HepG2 (cell line): Measurements from ENCODE around the gene ZNF605. TPM values are rescaled to one million over a fixed set of nuclear protein-coding genes. Genes with fewer than 3 reads are reported as not detected.

Experiments used
- ARNT ChIP-seq: fragments of 450-650 bp; IDR thresholded peaks from 2 replicates; pipeline ENCODE4 v1.6.1; 2017
- CCDC6 ChIP-seq: sonication (generic); formaldehyde crosslinking; IDR thresholded peaks from 2 replicates; pipeline ENCODE4 v1.8.1; 2022; ENCODE audit warnings: mild to moderate bottlenecking, missing genetic modification reagents, moderate library complexity
- DNMT3B ChIP-seq: conservative IDR thresholded peaks from 2 replicates; pipeline ENCODE4 v1.6.1; 2016; ENCODE audit warnings: missing biosample characterization, control low read depth
- GFI1 ChIP-seq: sonication (generic); formaldehyde crosslinking; IDR thresholded peaks from 2 replicates; pipeline ENCODE4 v1.5.0; 2020; ENCODE audit warnings: missing genetic modification reagents, mild to moderate bottlenecking, borderline replicate concordance
- HDAC2 ChIP-seq: sonication (generic); formaldehyde crosslinking; IDR thresholded peaks from 2 replicates; pipeline ENCODE4 v1.4.0; 2020; ENCODE audit warnings: missing genetic modification reagents
- JUN ChIP-seq: sonication (generic); formaldehyde crosslinking; IDR thresholded peaks from 2 replicates; pipeline ENCODE4 v1.4.0; 2020; ENCODE audit warnings: mild to moderate bottlenecking, missing genetic modification reagents
- MIER3 ChIP-seq: IDR thresholded peaks from 2 replicates; pipeline ENCODE4 v1.6.1; 2016; ENCODE audit warnings: missing compliant biosample characterization, borderline replicate concordance
- RCOR2 ChIP-seq: IDR thresholded peaks from 2 replicates; pipeline ENCODE4 v1.6.1; 2016; ENCODE audit warnings: missing biosample characterization, missing genetic modification reagents
- SMARCC2 ChIP-seq: fragments of 450-650 bp; IDR thresholded peaks from 2 replicates; pipeline ENCODE4 v1.6.1; 2017; ENCODE audit warnings: antibody characterized with exemption, mild to moderate bottlenecking
- SRF ChIP-seq: IDR thresholded peaks from 2 replicates; pipeline ENCODE4 v1.6.1; 2011; ENCODE audit warnings: mild to moderate bottlenecking, low read depth, low read length, moderate library complexity
- TMF1 ChIP-seq: sonication (generic); formaldehyde crosslinking; IDR thresholded peaks from 2 replicates; pipeline ENCODE4 v1.8.1; 2022; ENCODE audit warnings: low read depth, missing genetic modification reagents
- ZNF180 ChIP-seq: sonication (generic); formaldehyde crosslinking; IDR thresholded peaks from 2 replicates; pipeline ENCODE4 v1.4.0; 2020; ENCODE audit warnings: low read depth, missing genetic modification reagents, borderline replicate concordance
- ZNF230 ChIP-seq: sonication (generic); formaldehyde crosslinking; IDR thresholded peaks from 2 replicates; pipeline ENCODE4 v1.4.0; 2020; ENCODE audit warnings: mild to moderate bottlenecking, missing genetic modification reagents
- ZNF260 ChIP-seq: sonication (generic); formaldehyde crosslinking; IDR thresholded peaks from 2 replicates; pipeline ENCODE4 v1.4.0; 2020; ENCODE audit warnings: missing genetic modification reagents, low read depth, mild to moderate bottlenecking, borderline replicate concordance
- ZNF564 ChIP-seq: sonication (generic); formaldehyde crosslinking; IDR thresholded peaks from 2 replicates; pipeline ENCODE4 v1.8.1; 2023; ENCODE audit warnings: mild to moderate bottlenecking, missing genetic modification reagents
- ZNF619 ChIP-seq: sonication (generic); formaldehyde crosslinking; IDR thresholded peaks from 2 replicates; pipeline ENCODE4 v1.4.0; 2020; ENCODE audit warnings: mild to moderate bottlenecking, missing genetic modification reagents
- ZNF644 ChIP-seq: IDR thresholded peaks from 2 replicates; pipeline ENCODE4 v1.6.1; 2016; ENCODE audit warnings: low read depth
- ZNF776 ChIP-seq: sonication (generic); formaldehyde crosslinking; IDR thresholded peaks from 2 replicates; pipeline ENCODE4 v1.4.0; 2020; ENCODE audit warnings: mild to moderate bottlenecking, missing genetic modification reagents
- ZNF841 ChIP-seq: sonication (generic); formaldehyde crosslinking; IDR thresholded peaks from 2 replicates; pipeline ENCODE4 v1.8.1; 2023; ENCODE audit warnings: missing genetic modification reagents, borderline replicate concordance
- ZNF879 ChIP-seq: sonication (generic); formaldehyde crosslinking; IDR thresholded peaks from 2 replicates; pipeline ENCODE4 v1.8.1; 2023; ENCODE audit warnings: missing genetic modification reagents
- ZSCAN25 ChIP-seq: sonication (generic); formaldehyde crosslinking; IDR thresholded peaks from 2 replicates; pipeline ENCODE4 v1.8.0; 2022; ENCODE audit warnings: mild to moderate bottlenecking, missing genetic modification reagents
- polyA plus RNA-seq, 8 experiments: library from polyadenylated mRNA; depleted of rRNA in 3 of 8; stranded (reverse) in 7 of 8; unstranded in 1 of 8; fragments of >200 nt; fragmentation: Illumina TruSeq in 4 of 8; extraction: Trizol in 4 of 8; gene quantifications; 2 replicates each; pipeline versions ENCODE4 v1.2.1 to v1.2.3, GENCODE V29; 2011 to 2016; ENCODE audit warnings: low read depth in 4 of 8, missing spikeins in 1 of 8, mixed read lengths in 1 of 8; ENCODE audit not compliant: insufficient read depth in 1 of 8
- total RNA-seq, 5 experiments: library from RNA; depleted of rRNA; stranded (reverse); fragments of >200 nt; fragmentation: Illumina TruSeq; extraction: Trizol; gene quantifications; 2 replicates each; pipeline ENCODE4 v1.2.3, GENCODE V29; 2016; ENCODE audit warnings: low read depth in 1 of 5
- TF ChIP-seq, protein P1 (sequence below): sonication (generic); formaldehyde crosslinking; IDR thresholded peaks from 2 replicates; pipeline ENCODE4 v1.4.0; 2020; ENCODE audit warnings: missing genetic modification reagents
- TF ChIP-seq, protein P2 (sequence below), 2 experiments: IDR thresholded peaks; 2 replicates each; pipeline ENCODE4 v1.6.1; 2011 to 2012; ENCODE audit warnings: low read length in 2 of 2, borderline replicate concordance in 1 of 2, low read depth in 1 of 2, mild to moderate bottlenecking in 1 of 2, moderate library complexity in 1 of 2

ZNF605 gene
- total and polyA plus RNA-seq, 2 of the 13 experiments (the other 11 are each of a cell fraction or from before 2014, with no cell fraction given), result 6.7 to 6.8 TPM

GRCh38 chr12:132986001-132986884 is 30.1 kb upstream of the ZNF605 start, which contains the start of gene ZNF26 (continued):
- TF ChIP-seq SMARCC2, result no peak
- TF ChIP-seq ZSCAN25 (CRISPR knock-in tag), result peak; percentile 61; the same call in 1 of the 2 replicates
- TF ChIP-seq ZNF841 (CRISPR knock-in tag), result no peak
- peak; percentile 52; the same call in 1 of the 2 replicates for TF ChIP-seq GFI1 (CRISPR knock-in tag)
- peak; percentile 36; the same call in 1 of the 2 replicates for TF ChIP-seq ZNF564
- no peak for TF ChIP-seq ZNF644 (CRISPR knock-in tag)
- peak; percentile 82; the same call in 1 of the 2 replicates for TF ChIP-seq MIER3 (CRISPR knock-in tag)
- 0 out of 2 replicates have a peak, but pooled peaks have one; percentile 68 for TF ChIP-seq ZNF619 (CRISPR knock-in tag)
- TF ChIP-seq CCDC6 (CRISPR knock-in tag), result no peak
- no peak for TF ChIP-seq ZNF180
- TF ChIP-seq JUN (CRISPR knock-in tag), result peak; percentile 57; the same call in 1 of the 2 replicates
- TF ChIP-seq ARNT, result no peak
- no peak for TF ChIP-seq RCOR2 (CRISPR knock-in tag)
- TF ChIP-seq, protein P1, sequence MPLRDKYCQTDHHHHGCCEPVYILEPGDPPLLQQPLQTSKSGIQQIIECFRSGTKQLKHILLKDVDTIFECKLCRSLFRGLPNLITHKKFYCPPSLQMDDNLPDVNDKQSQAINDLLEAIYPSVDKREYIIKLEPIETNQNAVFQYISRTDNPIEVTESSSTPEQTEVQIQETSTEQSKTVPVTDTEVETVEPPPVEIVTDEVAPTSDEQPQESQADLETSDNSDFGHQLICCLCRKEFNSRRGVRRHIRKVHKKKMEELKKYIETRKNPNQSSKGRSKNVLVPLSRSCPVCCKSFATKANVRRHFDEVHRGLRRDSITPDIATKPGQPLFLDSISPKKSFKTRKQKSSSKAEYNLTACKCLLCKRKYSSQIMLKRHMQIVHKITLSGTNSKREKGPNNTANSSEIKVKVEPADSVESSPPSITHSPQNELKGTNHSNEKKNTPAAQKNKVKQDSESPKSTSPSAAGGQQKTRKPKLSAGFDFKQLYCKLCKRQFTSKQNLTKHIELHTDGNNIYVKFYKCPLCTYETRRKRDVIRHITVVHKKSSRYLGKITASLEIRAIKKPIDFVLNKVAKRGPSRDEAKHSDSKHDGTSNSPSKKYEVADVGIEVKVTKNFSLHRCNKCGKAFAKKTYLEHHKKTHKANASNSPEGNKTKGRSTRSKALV (CRISPR knock-in tag), result no peak; the same call in 1 of the 2 replicates
- TF ChIP-seq, protein P2, sequence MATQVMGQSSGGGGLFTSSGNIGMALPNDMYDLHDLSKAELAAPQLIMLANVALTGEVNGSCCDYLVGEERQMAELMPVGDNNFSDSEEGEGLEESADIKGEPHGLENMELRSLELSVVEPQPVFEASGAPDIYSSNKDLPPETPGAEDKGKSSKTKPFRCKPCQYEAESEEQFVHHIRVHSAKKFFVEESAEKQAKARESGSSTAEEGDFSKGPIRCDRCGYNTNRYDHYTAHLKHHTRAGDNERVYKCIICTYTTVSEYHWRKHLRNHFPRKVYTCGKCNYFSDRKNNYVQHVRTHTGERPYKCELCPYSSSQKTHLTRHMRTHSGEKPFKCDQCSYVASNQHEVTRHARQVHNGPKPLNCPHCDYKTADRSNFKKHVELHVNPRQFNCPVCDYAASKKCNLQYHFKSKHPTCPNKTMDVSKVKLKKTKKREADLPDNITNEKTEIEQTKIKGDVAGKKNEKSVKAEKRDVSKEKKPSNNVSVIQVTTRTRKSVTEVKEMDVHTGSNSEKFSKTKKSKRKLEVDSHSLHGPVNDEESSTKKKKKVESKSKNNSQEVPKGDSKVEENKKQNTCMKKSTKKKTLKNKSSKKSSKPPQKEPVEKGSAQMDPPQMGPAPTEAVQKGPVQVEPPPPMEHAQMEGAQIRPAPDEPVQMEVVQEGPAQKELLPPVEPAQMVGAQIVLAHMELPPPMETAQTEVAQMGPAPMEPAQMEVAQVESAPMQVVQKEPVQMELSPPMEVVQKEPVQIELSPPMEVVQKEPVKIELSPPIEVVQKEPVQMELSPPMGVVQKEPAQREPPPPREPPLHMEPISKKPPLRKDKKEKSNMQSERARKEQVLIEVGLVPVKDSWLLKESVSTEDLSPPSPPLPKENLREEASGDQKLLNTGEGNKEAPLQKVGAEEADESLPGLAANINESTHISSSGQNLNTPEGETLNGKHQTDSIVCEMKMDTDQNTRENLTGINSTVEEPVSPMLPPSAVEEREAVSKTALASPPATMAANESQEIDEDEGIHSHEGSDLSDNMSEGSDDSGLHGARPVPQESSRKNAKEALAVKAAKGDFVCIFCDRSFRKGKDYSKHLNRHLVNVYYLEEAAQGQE (IDR thresholded peaks at IDR 0.05; ENCODE audit: borderline replicate concordance in 1 of 2, low read depth in 1 of 2, low read length in 2 of 2), result no peak
- 0 out of 2 replicates have a peak, but pooled peaks have one; percentile 20 for TF ChIP-seq ZNF776 (CRISPR knock-in tag)
- peak; percentile 85 for TF ChIP-seq SRF
- no peak for TF ChIP-seq ZNF260 (CRISPR knock-in tag)
- TF ChIP-seq DNMT3B (CRISPR knock-in tag), result 0 out of 2 replicates have a peak, but pooled peaks have one; percentile 77
- TF ChIP-seq TMF1, result no peak
- TF ChIP-seq HDAC2 (CRISPR knock-in tag), result peak; percentile 85
- 0 out of 2 replicates have a peak, but pooled peaks have one; percentile 73 for TF ChIP-seq ZNF879 (CRISPR knock-in tag)
- peak; percentile 49 for TF ChIP-seq ZNF230
